Measurements from ENCODE around the gene NUP188. TPM values are rescaled to one million over a fixed set of nuclear protein-coding genes. Genes with fewer than 3 reads are reported as not detected.

NUP188 gene
- total RNA-seq, 1 donor from 2014 or later = 25.8 TPM

DNA sequence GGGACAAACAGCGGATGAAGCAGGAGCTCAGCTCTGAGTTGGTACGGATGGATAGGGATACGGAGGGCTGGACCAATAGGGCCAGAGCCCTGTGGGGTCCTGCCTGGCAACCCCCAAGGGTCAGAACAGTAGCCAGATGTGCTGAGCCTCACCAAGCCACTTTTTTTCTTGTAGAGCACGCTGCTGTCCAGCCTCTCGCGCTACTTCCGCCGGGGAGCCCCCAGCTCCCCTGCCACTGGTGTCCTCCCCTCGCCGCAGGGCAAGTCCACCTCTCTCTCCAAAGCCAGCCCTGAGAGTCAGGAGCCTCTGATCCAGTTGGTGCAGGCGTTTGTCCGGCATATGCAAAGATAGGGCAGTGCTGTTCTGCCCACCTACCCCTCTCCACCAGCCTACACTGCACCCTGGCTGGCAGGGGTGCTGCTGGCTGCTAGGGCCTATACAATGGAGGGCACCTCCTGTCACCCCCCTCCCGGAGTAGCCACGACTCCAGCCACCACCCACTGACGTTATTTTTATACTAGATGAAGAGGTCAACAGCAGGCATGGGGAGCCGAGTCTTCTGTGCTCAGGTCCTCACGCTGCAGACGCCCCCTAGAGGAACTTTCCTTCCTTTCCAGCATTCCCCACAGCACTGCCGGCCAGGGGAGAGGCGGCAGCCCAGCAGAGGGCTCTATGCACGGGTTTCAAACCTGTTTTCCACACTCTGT, 59.0 kb downstream of the NUP188 start:
- Histone ChIP-seq H3K4me3 (ENCODE audit: low read depth, low read length) (no peak overlapping the region), H3K27me3 (ENCODE audit: control insufficient read depth, insufficient read depth, low read length) (no peaks in the 10 kb centered on the region), H3K36me3 (ENCODE audit: control insufficient read depth, insufficient read depth, low read length) (peaks cover 26% of the 10 kb centered on the region)
- DNase-seq (ENCODE audit: low read depth) = peak; percentile 55
- FAIRE-seq = no peak
- peak; percentile 90 for TF ChIP-seq CTCF (IDR thresholded peaks at IDR 0.05; ENCODE audit: insufficient read depth, low read length, severe bottlenecking)

DNA sequence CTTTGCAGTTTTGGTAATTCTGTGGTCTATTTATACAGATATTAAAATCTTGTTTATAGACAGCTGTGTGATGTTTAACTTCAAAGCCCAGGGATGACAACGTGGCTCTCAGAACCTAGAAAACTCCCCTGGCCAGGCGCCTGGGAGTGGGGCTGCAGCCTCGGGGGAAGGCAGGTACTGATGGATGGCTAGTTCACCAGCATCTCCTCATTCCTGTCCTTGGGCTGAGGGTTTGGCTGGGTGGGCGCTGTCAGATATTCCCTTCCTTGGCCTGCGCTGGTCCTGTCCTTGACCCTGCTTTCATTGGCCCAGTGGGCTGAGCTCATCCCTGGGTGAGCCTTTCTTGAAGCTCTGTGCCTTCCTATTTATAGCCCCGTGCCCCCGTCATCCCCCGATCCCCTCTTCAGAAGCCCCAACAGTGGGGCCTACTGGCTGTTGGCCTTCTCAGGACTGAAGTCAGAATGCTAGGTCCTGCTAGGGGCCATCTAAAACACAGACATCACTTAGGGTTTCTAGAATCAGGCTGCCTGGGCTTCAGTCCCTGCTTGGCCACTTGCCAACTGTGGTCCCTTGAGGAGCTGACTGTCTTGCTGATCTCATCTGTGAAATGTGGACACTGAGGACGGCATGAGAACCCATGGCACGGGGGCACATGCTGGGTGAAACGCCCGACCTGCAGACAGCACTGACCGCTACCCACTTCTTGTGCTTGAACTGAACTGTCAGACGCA, 59.7 kb downstream of the NUP188 start:
- Histone ChIP-seq H3K36me3 (ENCODE audit: control insufficient read depth, insufficient read depth, low read length) (peaks cover 22% of the 10 kb centered on the region), H3K27me3 (ENCODE audit: control insufficient read depth, insufficient read depth, low read length) (no peaks in the 10 kb centered on the region), H3K4me3 (ENCODE audit: low read depth, low read length) (no peak overlapping the region)
- TF ChIP-seq CTCF (IDR thresholded peaks at IDR 0.05; ENCODE audit: insufficient read depth, low read length, severe bottlenecking) = no peak
- FAIRE-seq = no peak
- DNase-seq (ENCODE audit: low read depth) = no peak

- TF ChIP-seq CTCF (IDR thresholded peaks at IDR 0.05; ENCODE audit: insufficient read depth, low read length, severe bottlenecking) = no peak
- FAIRE-seq (no peak), DNase-seq (ENCODE audit: low read depth) (no peak)
- Histone ChIP-seq H3K4me3 (ENCODE audit: low read depth, low read length) (no peak overlapping the region), H3K27me3 (ENCODE audit: control insufficient read depth, insufficient read depth, low read length) (no peaks in the 10 kb centered on the region), H3K36me3 (ENCODE audit: control insufficient read depth, insufficient read depth, low read length) (peaks cover 21% of the 10 kb centered on the region)
Observed at GRCh38 chr9:129007766-129008468, 60.4 kb downstream of the NUP188 start.

GRCh38 chr9:129008469-129008965, 61.0 kb downstream of the NUP188 start:
- DNase-seq (ENCODE audit: low read depth) = no peak
- FAIRE-seq = no peak
- peaks cover 20% of the 10 kb centered on the region for H3K36me3 ChIP-seq (ENCODE audit: control insufficient read depth, insufficient read depth, low read length)
- H3K27me3 ChIP-seq (ENCODE audit: control insufficient read depth, insufficient read depth, low read length) = no peaks in the 10 kb centered on the region
- no peak for TF ChIP-seq CTCF (IDR thresholded peaks at IDR 0.05; ENCODE audit: insufficient read depth, low read length, severe bottlenecking)
- no peak overlapping the region for H3K4me3 ChIP-seq (ENCODE audit: low read depth, low read length)

DNA sequence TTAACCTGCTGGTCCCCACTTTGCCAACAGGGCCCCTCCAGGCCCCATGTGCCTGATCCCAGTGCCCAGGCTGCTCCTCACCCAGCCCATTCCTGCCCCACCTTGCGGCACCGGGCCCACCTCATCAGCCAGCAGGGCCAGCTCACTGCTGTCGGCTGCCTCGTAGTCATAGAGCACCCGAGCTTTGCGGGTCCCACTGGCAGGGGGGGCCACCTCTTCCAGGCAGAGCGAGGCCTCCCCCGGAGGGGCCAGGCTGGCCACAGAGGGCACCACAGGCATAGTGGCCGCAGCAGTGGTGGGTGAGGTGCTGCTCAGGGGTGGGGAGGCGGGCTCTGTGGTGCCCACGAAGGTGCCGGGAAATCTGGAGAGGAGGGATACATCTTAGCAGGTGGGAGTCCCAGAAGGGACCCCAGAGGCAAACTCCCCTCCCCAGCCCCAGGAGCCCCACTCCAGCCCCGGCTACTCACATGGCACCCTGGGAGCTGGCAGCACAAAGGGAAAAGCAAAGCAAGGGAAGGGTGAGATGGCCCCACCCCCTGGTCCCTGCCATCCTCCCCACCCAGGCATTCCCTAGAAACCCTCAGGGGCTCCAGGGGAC, 61.6 kb downstream of the NUP188 start:
- no peak for TF ChIP-seq CTCF (IDR thresholded peaks at IDR 0.05; ENCODE audit: insufficient read depth, low read length, severe bottlenecking)
- H3K27me3 ChIP-seq (ENCODE audit: control insufficient read depth, insufficient read depth, low read length) = no peaks in the 10 kb centered on the region
- no peak for DNase-seq (ENCODE audit: low read depth)
- no peak for FAIRE-seq
- H3K4me3 ChIP-seq (ENCODE audit: low read depth, low read length) = no peak overlapping the region
- H3K36me3 ChIP-seq (ENCODE audit: control insufficient read depth, insufficient read depth, low read length) = peaks cover 21% of the 10 kb centered on the region

Measured in bronchial epithelial cell (primary cell).